Neural cell (in vitro differentiated cells): Measurements from ENCODE around the gene SENP3. TPM values are rescaled to one million over a fixed set of nuclear protein-coding genes. Genes with fewer than 3 reads are reported as not detected.

Experiments
- H2AFZ ChIP-seq: fragments of 200-600, 300-800 bp; sonication (generic), shearing (Covaris generic); 2 replicates; pipeline ENCODE4 v1.6.0; 2014; ENCODE audit warnings: low read depth, mild to moderate bottlenecking, antibody characterized with exemption, low read length, moderate library complexity
- H3F3A ChIP-seq: fragments of 200-600 bp; shearing (Covaris generic); 2 replicates; pipeline ENCODE4 v1.6.1; 2016; ENCODE audit warnings: mild to moderate bottlenecking, moderate library complexity, mixed read lengths, antibody characterized with exemption, low read length; ENCODE audit not compliant: insufficient read depth, poor library complexity, severe bottlenecking
- H3K27ac ChIP-seq: fragments of 200-600, 300-800 bp; sonication (generic), shearing (Covaris generic); 2 replicates; pipeline ENCODE4 v1.5.1; 2014; ENCODE audit warnings: mild to moderate bottlenecking, low read length, moderate library complexity
- H3K27me3 ChIP-seq: fragments of 300-800, 200-600 bp; sonication (generic), shearing (Covaris generic); 2 replicates; pipeline ENCODE4 v1.6.0; 2014; ENCODE audit warnings: mild to moderate bottlenecking, low read depth, low read length, moderate library complexity; ENCODE audit not compliant: insufficient read depth
- H3K36me3 ChIP-seq: fragments of 300-800, 200-600 bp; sonication (generic), shearing (Covaris generic); 2 replicates; pipeline ENCODE4 v1.5.1; 2014; ENCODE audit warnings: mild to moderate bottlenecking, antibody characterized with exemption, low read length, moderate library complexity; ENCODE audit not compliant: insufficient read depth
- H3K4me2 ChIP-seq: fragments of 300-800, 200-600 bp; sonication (generic), shearing (Covaris generic); 2 replicates; pipeline ENCODE4 v1.6.0; 2014; ENCODE audit warnings: mild to moderate bottlenecking, low read length
- H3K4me3 ChIP-seq: fragments of 300-800, 200-600 bp; sonication (generic), shearing (Covaris generic); 2 replicates; pipeline ENCODE4 v1.5.1; 2014; ENCODE audit warnings: mild to moderate bottlenecking, low read length, moderate library complexity
- H3K79me2 ChIP-seq: fragments of 200-600 bp; shearing (Covaris generic); replicated peaks from 2 replicates; pipeline ENCODE4 v1.6.0; 2014; ENCODE audit warnings: mild to moderate bottlenecking, low read length, moderate library complexity; ENCODE audit not compliant: insufficient read depth
- H3K9ac ChIP-seq: fragments of 300-800, 200-600 bp; sonication (generic), shearing (Covaris generic); 2 replicates; pipeline ENCODE4 v1.6.1; 2016; ENCODE audit warnings: mild to moderate bottlenecking, low read length, mixed read lengths
- H3K9me2 ChIP-seq: fragments of 200-600 bp; shearing (Covaris generic); 2 replicates; pipeline ENCODE4 v1.6.1; 2016; ENCODE audit warnings: mild to moderate bottlenecking, low read length, mixed read lengths; ENCODE audit not compliant: insufficient read depth
- H3K9me3 ChIP-seq: fragments of 200-600, 300-800 bp; sonication (generic), shearing (Covaris generic); 2 replicates; pipeline ENCODE4 v1.6.1; 2016; ENCODE audit warnings: mild to moderate bottlenecking, mixed run types, low read length, moderate library complexity, mixed read lengths
- H4K20me1 ChIP-seq: fragments of 200-600 bp; shearing (Covaris generic); 2 replicates; pipeline ENCODE4 v1.6.1; 2016; ENCODE audit warnings: mild to moderate bottlenecking, mixed run types; ENCODE audit not compliant: insufficient read depth
- EP300 ChIP-seq: fragments of 450-650 bp; conservative IDR thresholded peaks from 2 replicates; pipeline ENCODE4 v1.6.1; 2014; ENCODE audit warnings: antibody characterized with exemption, mild to moderate bottlenecking, moderate library complexity; ENCODE audit not compliant: poor library complexity, severe bottlenecking
- EZH2 ChIP-seq: fragments of 200-600, 300-800 bp; shearing (Covaris generic), sonication (generic); IDR thresholded peaks from 2 replicates; pipeline ENCODE4 v1.6.1; 2014; ENCODE audit warnings: antibody characterized with exemption, low read length, borderline replicate concordance, mild to moderate bottlenecking; ENCODE audit not compliant: insufficient read depth, poor library complexity, severe bottlenecking
- MXI1 ChIP-seq: fragments of 450-650 bp; conservative IDR thresholded peaks from 2 replicates; pipeline ENCODE4 v1.6.1; 2014; ENCODE audit warnings: antibody characterized with exemption, mild to moderate bottlenecking; ENCODE audit not compliant: poor library complexity, severe bottlenecking
- POLR2AphosphoS5 ChIP-seq: IDR thresholded peaks from 2 replicates; pipeline ENCODE4 v1.6.1; 2012
- RAD21 ChIP-seq: fragments of 450-650 bp; conservative IDR thresholded peaks from 2 replicates; pipeline ENCODE4 v1.6.1; 2014; ENCODE audit warnings: antibody characterized with exemption, mild to moderate bottlenecking, moderate library complexity
- SMC3 ChIP-seq: fragments of 450-650 bp; conservative IDR thresholded peaks from 2 replicates; pipeline ENCODE4 v1.6.1; 2014; ENCODE audit warnings: antibody characterized with exemption, mild to moderate bottlenecking, moderate library complexity; ENCODE audit not compliant: poor library complexity
- TAF1 ChIP-seq: IDR thresholded peaks from 2 replicates; pipeline ENCODE4 v1.6.1; 2012; ENCODE audit warnings: low read depth
- polyA plus RNA-seq: library from polyadenylated mRNA; depleted of rRNA; stranded (reverse); fragments of >200 nt; gene quantifications from 2 replicates; pipeline ENCODE4 v1.2.3, GENCODE V29; 2014
- TF ChIP-seq, protein P1 (sequence below): fragments of 450-650 bp; IDR thresholded peaks from 2 replicates; pipeline ENCODE4 v1.5.1; 2014; ENCODE audit warnings: antibody characterized with exemption, mild to moderate bottlenecking, moderate library complexity; ENCODE audit not compliant: poor library complexity, severe bottlenecking
- TF ChIP-seq, protein P2 (sequence below): IDR thresholded peaks from 2 replicates; pipeline ENCODE4 v1.6.1; 2012; ENCODE audit warnings: borderline replicate concordance

Gene SENP3
- polyA plus RNA-seq, 1 donor from 2014 or later, result 151 TPM

DNA sequence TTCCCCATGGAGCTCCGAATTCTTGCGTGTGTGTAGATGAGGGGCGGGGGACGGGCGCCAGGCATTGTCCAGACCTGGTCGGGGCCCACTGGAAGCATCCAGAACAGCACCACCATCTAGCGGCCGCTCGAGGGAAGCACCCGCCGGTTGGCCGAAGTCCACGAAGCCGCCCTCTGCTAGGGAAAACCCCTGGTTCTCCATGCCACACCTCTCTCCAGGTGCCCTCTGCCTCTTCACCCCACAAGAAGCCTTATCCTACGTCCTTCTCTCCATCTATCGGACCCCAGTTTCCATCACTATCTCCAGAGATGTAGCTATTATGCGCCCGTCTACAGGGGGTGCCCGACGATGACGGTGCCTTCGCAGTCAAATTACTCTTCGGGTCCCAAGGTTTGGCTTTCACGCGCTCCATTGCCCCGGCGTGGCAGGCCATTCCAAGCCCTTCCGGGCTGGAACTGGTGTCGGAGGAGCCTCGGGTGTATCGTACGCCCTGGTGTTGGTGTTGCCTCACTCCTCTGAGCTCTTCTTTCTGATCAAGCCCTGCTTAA lies 617 bp upstream of the SENP3 start:
- peak overlapping the region; percentile 92 for H3K27ac ChIP-seq
- peak overlapping the region; percentile 81 for H3K4me2 ChIP-seq
- no peaks in the 10 kb centered on the region for H3K9me3 ChIP-seq
- no peaks in the 10 kb centered on the region for H3K27me3 ChIP-seq
- peaks cover 18% of the 10 kb centered on the region for H3K79me2 ChIP-seq
- H3K36me3 ChIP-seq, result no peaks in the 10 kb centered on the region
- no peaks in the 10 kb centered on the region for H3K9me2 ChIP-seq
- peak overlapping the region; percentile 90 for H3K4me3 ChIP-seq
- no peaks in the 10 kb centered on the region for H4K20me1 ChIP-seq
- TF ChIP-seq, protein P1, sequence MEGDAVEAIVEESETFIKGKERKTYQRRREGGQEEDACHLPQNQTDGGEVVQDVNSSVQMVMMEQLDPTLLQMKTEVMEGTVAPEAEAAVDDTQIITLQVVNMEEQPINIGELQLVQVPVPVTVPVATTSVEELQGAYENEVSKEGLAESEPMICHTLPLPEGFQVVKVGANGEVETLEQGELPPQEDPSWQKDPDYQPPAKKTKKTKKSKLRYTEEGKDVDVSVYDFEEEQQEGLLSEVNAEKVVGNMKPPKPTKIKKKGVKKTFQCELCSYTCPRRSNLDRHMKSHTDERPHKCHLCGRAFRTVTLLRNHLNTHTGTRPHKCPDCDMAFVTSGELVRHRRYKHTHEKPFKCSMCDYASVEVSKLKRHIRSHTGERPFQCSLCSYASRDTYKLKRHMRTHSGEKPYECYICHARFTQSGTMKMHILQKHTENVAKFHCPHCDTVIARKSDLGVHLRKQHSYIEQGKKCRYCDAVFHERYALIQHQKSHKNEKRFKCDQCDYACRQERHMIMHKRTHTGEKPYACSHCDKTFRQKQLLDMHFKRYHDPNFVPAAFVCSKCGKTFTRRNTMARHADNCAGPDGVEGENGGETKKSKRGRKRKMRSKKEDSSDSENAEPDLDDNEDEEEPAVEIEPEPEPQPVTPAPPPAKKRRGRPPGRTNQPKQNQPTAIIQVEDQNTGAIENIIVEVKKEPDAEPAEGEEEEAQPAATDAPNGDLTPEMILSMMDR, result peak; percentile 91
- TF ChIP-seq MXI1 (no peak), TAF1 (no peak), POLR2AphosphoS5 (peak; percentile 5), SMC3 (peak; percentile 83), EP300 (no peak), EZH2 (no peak), RAD21 (peak; percentile 89)
- TF ChIP-seq, protein P2, sequence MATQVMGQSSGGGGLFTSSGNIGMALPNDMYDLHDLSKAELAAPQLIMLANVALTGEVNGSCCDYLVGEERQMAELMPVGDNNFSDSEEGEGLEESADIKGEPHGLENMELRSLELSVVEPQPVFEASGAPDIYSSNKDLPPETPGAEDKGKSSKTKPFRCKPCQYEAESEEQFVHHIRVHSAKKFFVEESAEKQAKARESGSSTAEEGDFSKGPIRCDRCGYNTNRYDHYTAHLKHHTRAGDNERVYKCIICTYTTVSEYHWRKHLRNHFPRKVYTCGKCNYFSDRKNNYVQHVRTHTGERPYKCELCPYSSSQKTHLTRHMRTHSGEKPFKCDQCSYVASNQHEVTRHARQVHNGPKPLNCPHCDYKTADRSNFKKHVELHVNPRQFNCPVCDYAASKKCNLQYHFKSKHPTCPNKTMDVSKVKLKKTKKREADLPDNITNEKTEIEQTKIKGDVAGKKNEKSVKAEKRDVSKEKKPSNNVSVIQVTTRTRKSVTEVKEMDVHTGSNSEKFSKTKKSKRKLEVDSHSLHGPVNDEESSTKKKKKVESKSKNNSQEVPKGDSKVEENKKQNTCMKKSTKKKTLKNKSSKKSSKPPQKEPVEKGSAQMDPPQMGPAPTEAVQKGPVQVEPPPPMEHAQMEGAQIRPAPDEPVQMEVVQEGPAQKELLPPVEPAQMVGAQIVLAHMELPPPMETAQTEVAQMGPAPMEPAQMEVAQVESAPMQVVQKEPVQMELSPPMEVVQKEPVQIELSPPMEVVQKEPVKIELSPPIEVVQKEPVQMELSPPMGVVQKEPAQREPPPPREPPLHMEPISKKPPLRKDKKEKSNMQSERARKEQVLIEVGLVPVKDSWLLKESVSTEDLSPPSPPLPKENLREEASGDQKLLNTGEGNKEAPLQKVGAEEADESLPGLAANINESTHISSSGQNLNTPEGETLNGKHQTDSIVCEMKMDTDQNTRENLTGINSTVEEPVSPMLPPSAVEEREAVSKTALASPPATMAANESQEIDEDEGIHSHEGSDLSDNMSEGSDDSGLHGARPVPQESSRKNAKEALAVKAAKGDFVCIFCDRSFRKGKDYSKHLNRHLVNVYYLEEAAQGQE, result no peak
- H2AFZ ChIP-seq, result peak overlapping the region; percentile 79
- no peaks in the 10 kb centered on the region for H3F3A ChIP-seq
- H3K9ac ChIP-seq, result peak overlapping the region; percentile 89

DNA sequence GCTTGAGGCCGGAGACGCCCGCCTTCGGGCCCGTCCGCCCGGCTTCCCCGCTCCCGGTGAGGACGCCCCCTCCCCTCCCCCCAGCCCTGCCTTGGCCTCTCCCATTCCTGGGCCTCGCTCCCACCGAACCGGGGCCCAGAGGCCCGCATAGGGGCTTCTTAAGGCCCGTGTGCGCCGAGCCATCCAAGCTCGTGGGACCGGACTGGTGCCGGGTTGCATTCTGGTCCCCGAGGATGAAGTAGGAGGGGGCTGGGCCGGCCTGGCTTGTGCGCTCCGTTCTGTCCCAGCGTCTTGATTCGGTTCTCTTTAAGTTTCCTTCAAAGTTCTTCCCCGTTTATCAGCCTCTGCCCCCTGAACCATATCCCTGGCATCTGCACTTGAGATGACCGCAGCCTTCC lies 488 bp downstream of the SENP3 start:
- peak overlapping the region; percentile 100 for H3K4me2 ChIP-seq
- H2AFZ ChIP-seq, result peak overlapping the region; percentile 21
- no peaks in the 10 kb centered on the region for H3K27me3 ChIP-seq
- H3K36me3 ChIP-seq, result no peaks in the 10 kb centered on the region
- peak overlapping the region; percentile 79 for H3K27ac ChIP-seq
- H3K79me2 ChIP-seq, result peaks cover 18% of the 10 kb centered on the region
- TF ChIP-seq RAD21, result no peak
- TF ChIP-seq SMC3, result no peak
- TF ChIP-seq, protein P2, result no peak
- TF ChIP-seq, protein P1, result no peak
- TF ChIP-seq TAF1, result no peak
- TF ChIP-seq MXI1, result no peak
- H4K20me1 ChIP-seq, result no peaks in the 10 kb centered on the region
- peak overlapping the region; percentile 89 for H3K9ac ChIP-seq
- no peaks in the 10 kb centered on the region for H3K9me2 ChIP-seq
- no peaks in the 10 kb centered on the region for H3F3A ChIP-seq
- peak overlapping the region; percentile 90 for H3K4me3 ChIP-seq
- no peaks in the 10 kb centered on the region for H3K9me3 ChIP-seq
